ENCODE measurements around the gene ZNF487. TPM values are rescaled to one million over a fixed set of nuclear protein-coding genes. Genes with fewer than 3 reads are reported as not detected.
A peak's percentile ranks its signal among the peaks of the same experiment; 100 is the strongest.

ZNF487 gene
- total and polyA plus RNA-seq, 2 of the 13 experiments (the other 11 are each of a cell fraction or from before 2014, with no cell fraction given): 7.4 to 8.8 TPM

- TF ChIP-seq ZFP36 (IDR thresholded peaks at IDR 0.05; ENCODE audit: borderline replicate concordance, low read depth, low read length, partially characterized antibody) (no peak), MTF1 (CRISPR knock-in tag; IDR thresholded peaks at IDR 0.05) (no peak), RXRB (CRISPR knock-in tag; IDR thresholded peaks at IDR 0.05; ENCODE audit: borderline replicate concordance) (peak; percentile 34; the same call in 1 of the 2 replicates), ZNF446 (CRISPR knock-in tag; IDR thresholded peaks at IDR 0.05) (no peak; the same call in 1 of the 2 replicates), RAD21 (CRISPR knock-in tag; IDR thresholded peaks at IDR 0.05) (peak; percentile 62; the same call in 1 of the 2 replicates), RFX1 (IDR thresholded peaks at IDR 0.05) (peak; percentile 79), ATF1 (CRISPR knock-in tag; IDR thresholded peaks at IDR 0.05) (no peak), ZBTB4 (CRISPR knock-in tag; IDR thresholded peaks at IDR 0.05; ENCODE audit: borderline replicate concordance) (0 out of 2 replicates have a peak, but pooled peaks have one; percentile 44), SMC3 (IDR thresholded peaks at IDR 0.05; ENCODE audit: low read length) (no peak), ZNF224 (CRISPR knock-in tag; IDR thresholded peaks at IDR 0.05) (0 out of 2 replicates have a peak, but pooled peaks have one; percentile 34), ZBTB26 (CRISPR knock-in tag; IDR thresholded peaks at IDR 0.05; ENCODE audit: borderline replicate concordance) (peak; percentile 43; the same call in 1 of the 2 replicates), ZSCAN30 (CRISPR knock-in tag; IDR thresholded peaks at IDR 0.05) (no peak), ZNF256 (CRISPR knock-in tag; conservative IDR thresholded peaks at IDR 0.05) (no peak; the same call in 1 of the 2 replicates), SIX1 (CRISPR knock-in tag; IDR thresholded peaks at IDR 0.05; ENCODE audit: borderline replicate concordance) (no peak), ZNF788 (CRISPR knock-in tag; IDR thresholded peaks at IDR 0.05; ENCODE audit: borderline replicate concordance) (peak; percentile 88; the same call in 1 of the 2 replicates)
- TF ChIP-seq, protein P1, sequence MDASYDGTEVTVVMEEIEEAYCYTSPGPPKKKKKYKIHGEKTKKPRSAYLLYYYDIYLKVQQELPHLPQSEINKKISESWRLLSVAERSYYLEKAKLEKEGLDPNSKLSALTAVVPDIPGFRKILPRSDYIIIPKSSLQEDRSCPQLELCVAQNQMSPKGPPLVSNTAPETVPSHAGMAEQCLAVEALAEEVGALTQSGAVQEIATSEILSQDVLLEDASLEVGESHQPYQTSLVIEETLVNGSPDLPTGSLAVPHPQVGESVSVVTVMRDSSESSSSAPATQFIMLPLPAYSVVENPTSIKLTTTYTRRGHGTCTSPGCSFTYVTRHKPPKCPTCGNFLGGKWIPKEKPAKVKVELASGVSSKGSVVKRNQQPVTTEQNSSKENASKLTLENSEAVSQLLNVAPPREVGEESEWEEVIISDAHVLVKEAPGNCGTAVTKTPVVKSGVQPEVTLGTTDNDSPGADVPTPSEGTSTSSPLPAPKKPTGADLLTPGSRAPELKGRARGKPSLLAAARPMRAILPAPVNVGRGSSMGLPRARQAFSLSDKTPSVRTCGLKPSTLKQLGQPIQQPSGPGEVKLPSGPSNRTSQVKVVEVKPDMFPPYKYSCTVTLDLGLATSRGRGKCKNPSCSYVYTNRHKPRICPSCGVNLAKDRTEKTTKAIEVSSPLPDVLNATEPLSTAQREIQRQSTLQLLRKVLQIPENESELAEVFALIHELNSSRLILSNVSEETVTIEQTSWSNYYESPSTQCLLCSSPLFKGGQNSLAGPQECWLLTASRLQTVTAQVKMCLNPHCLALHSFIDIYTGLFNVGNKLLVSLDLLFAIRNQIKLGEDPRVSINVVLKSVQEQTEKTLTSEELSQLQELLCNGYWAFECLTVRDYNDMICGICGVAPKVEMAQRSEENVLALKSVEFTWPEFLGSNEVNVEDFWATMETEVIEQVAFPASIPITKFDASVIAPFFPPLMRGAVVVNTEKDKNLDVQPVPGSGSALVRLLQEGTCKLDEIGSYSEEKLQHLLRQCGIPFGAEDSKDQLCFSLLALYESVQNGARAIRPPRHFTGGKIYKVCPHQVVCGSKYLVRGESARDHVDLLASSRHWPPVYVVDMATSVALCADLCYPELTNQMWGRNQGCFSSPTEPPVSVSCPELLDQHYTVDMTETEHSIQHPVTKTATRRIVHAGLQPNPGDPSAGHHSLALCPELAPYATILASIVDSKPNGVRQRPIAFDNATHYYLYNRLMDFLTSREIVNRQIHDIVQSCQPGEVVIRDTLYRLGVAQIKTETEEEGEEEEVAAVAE (CRISPR knock-in tag; IDR thresholded peaks at IDR 0.05; ENCODE audit: borderline replicate concordance): no peak; the same call in 1 of the 2 replicates
Observed at GRCh38 chr10:43436291-43437140, at the start of gene ZNF487 (continued).

Measured in HepG2 (cell line).